K562 (cell line): ENCODE measurements around the gene PRAME. TPM values are rescaled to one million over a fixed set of nuclear protein-coding genes. Genes with fewer than 3 reads are reported as not detected.
"Not testable (repeated sequence)": the region's sequence is repeated elsewhere in the genome, so short reads cannot be mapped to it uniquely, and the experiment has no call there.

Experiments used
- ATAC-seq: fragments of 200-7000 bp; cut with Tn5 transposase; 3 replicates; pipeline ENCODE4 v1.9.1; 2020; ENCODE audit warnings: moderate library complexity
- BruUV-seq: library from RNA; stranded (reverse); fragments of 400-500 nt; replicated peaks from 2 replicates; lab custom pipeline; 2021; lab: Mats Ljungman, UMichigan
- CTCF ChIA-PET: fragments of 300-600 bp; formaldehyde crosslinking; extraction: SDS; loops from one replicate; lab custom pipeline; 2021; ENCODE audit warnings: low intra/inter-chr PET ratio; lab: Yijun Ruan, JAX
- POLR2A ChIA-PET: fragments of 300-600, 350-650 bp; sonication (Branson Sonifier 250); formaldehyde crosslinking; extraction: SDS; loops from one replicate; lab custom pipeline; 2021; ENCODE audit warnings: antibody characterized with exemption, inconsistent platforms; lab: Yijun Ruan, JAX
- DNase-seq, 4 experiments: peaks; one replicate each; pipeline versions ENCODE4 v3.0.0 to v3.0.0-alpha.2; 2011 to 2018; ENCODE audit warnings: low spot score in 3 of 4, mixed read lengths in 3 of 4; ENCODE audit errors: extremely low read depth in 1 of 4
- FAIRE-seq: peaks from 2 replicates; lab custom pipeline; 2011; peaks lifted over from hg19 to GRCh38; lab: Jason Lieb, UNC
- H2AFZ ChIP-seq: 2 replicates; pipeline ENCODE4 v1.6.0; 2011; ENCODE audit warnings: low read depth, low read length, control low read depth, inconsistent platforms
- H3K27ac ChIP-seq: fragments of 200-600 bp; 3 replicates; pipeline ENCODE4 v1.8.0; 2011; ENCODE audit warnings: low read depth, mild to moderate bottlenecking, control low read depth, inconsistent platforms, low read length, moderate library complexity, mixed read lengths; ENCODE audit errors: extremely low read depth
- H3K27me3 ChIP-seq, 2 experiments: fragments of 300-600 bp in 1 of 2; 2 replicates in 1 of 2; 3 replicates in 1 of 2; pipeline versions ENCODE4 v1.6.0 to v1.8.0; 2011; ENCODE audit warnings: inconsistent platforms in 2 of 2, low read length in 2 of 2, mild to moderate bottlenecking in 1 of 2, mixed read lengths in 1 of 2, moderate library complexity in 1 of 2; ENCODE audit not compliant: control insufficient read depth in 2 of 2, insufficient read depth in 2 of 2
- H3K36me3 ChIP-seq: fragments of 300-600 bp; 3 replicates; pipeline ENCODE4 v1.8.0; 2011; ENCODE audit warnings: mild to moderate bottlenecking, low read length, inconsistent platforms; ENCODE audit not compliant: control insufficient read depth, insufficient read depth
- H3K4me1 ChIP-seq, 2 experiments: fragments of 200-600 bp in 1 of 2; replicated peaks in 1 of 2; 2 replicates in 1 of 2; 3 replicates in 1 of 2; pipeline versions ENCODE4 v1.5.1 to v1.8.0; 2011; ENCODE audit warnings: inconsistent platforms in 2 of 2, low read length in 2 of 2, mild to moderate bottlenecking in 1 of 2, mixed read lengths in 1 of 2, moderate library complexity in 1 of 2; ENCODE audit not compliant: control insufficient read depth in 2 of 2, insufficient read depth in 2 of 2
- H3K4me2 ChIP-seq: 2 replicates; pipeline ENCODE4 v1.6.1; 2011; ENCODE audit warnings: low read length, control low read depth, inconsistent platforms, mixed read lengths; ENCODE audit not compliant: insufficient read depth
- H3K4me3 ChIP-seq: fragments of 200-600 bp; sonication (generic), shearing (Covaris generic); 2 replicates; pipeline ENCODE4 v1.5.1; 2016; ENCODE audit warnings: control low read depth, inconsistent platforms
- H3K79me2 ChIP-seq: fragments of 200-600 bp; 3 replicates; pipeline ENCODE4 v1.8.0; 2011; ENCODE audit warnings: low read length, inconsistent platforms; ENCODE audit not compliant: control insufficient read depth, insufficient read depth
- H3K9ac ChIP-seq, 2 experiments: 2 replicates each; pipeline versions ENCODE4 v1.6.0 to v1.6.1; 2011; ENCODE audit warnings: low read depth in 2 of 2, low read length in 2 of 2, control low read depth in 1 of 2, inconsistent platforms in 1 of 2, mild to moderate bottlenecking in 1 of 2, mixed read lengths in 1 of 2; ENCODE audit not compliant: insufficient read depth in 1 of 2
- H3K9me1 ChIP-seq: one replicate; pipeline ENCODE4 v1.6.0; 2011; ENCODE audit warnings: inconsistent platforms, mild to moderate bottlenecking, low read length, moderate library complexity; ENCODE audit not compliant: control insufficient read depth, insufficient read depth
- H3K9me3 ChIP-seq: replicated peaks from 2 replicates; pipeline ENCODE4 v1.5.1; 2011; ENCODE audit warnings: low read depth, low read length, inconsistent platforms; ENCODE audit not compliant: control insufficient read depth, insufficient read depth
- H4K20me1 ChIP-seq: replicated peaks from 2 replicates; pipeline ENCODE4 v1.6.1; 2011; ENCODE audit warnings: low read length, inconsistent platforms, mixed read lengths; ENCODE audit not compliant: control insufficient read depth, insufficient read depth
- AFF4 ChIP-seq: sonication (generic); formaldehyde crosslinking; IDR thresholded peaks from 2 replicates; pipeline ENCODE4 v1.8.0; 2023; ENCODE audit warnings: mild to moderate bottlenecking, missing genetic modification reagents
- ETV6 ChIP-seq, 3 experiments: fragments of 150-350 bp in 1 of 3; sonication (generic) in 1 of 3; formaldehyde crosslinking in 1 of 3; IDR thresholded peaks; 2 replicates each; pipeline versions ENCODE4 v1.6.1 to v1.8.0; 2014 to 2022; ENCODE audit warnings: borderline replicate concordance in 2 of 3, low read depth in 2 of 3, antibody characterized with exemption in 1 of 3, low read length in 1 of 3, mild to moderate bottlenecking in 1 of 3, missing genetic modification reagents in 1 of 3
- FOXK1 ChIP-seq: sonication (generic); formaldehyde crosslinking; IDR thresholded peaks from 2 replicates; pipeline ENCODE4 v1.8.0; 2022; ENCODE audit warnings: missing genetic modification reagents, mild to moderate bottlenecking, borderline replicate concordance
- FOXP4 ChIP-seq: sonication (generic); formaldehyde crosslinking; IDR thresholded peaks from 2 replicates; pipeline ENCODE4 v1.8.0; 2022; ENCODE audit warnings: mild to moderate bottlenecking, missing genetic modification reagents, borderline replicate concordance
- ZBTB33 ChIP-seq: sonication (generic); formaldehyde crosslinking; IDR thresholded peaks from 2 replicates; pipeline ENCODE4 v1.8.1; 2023; ENCODE audit warnings: mild to moderate bottlenecking, missing genetic modification reagents
- WGBS: fragments of 100-300 bp; shearing (Covaris generic); methylation state at CpG from one replicate; pipeline ENCODE4 v1.1.6; 2016; ENCODE audit warnings: low coverage, mixed read lengths; ENCODE audit not compliant: insufficient coverage; ENCODE audit errors: missing lambda C conversion rate; 5-methylcytosine and 5-hydroxymethylcytosine counted together
- in situ Hi-C: fragments of 300-500 bp; cut with MboI; formaldehyde crosslinking; loops from 4 replicates; pipeline ENCODE4 v1.15.0; 2018; ENCODE audit warnings: inconsistent platforms, mixed read lengths
- intact Hi-C: fragments of 100-400 bp; cut with micrococcal nuclease; formaldehyde crosslinking; loops from 2 replicates; pipeline ENCODE4 v1.14.2; 2022
- polyA plus RNA-seq, 8 experiments: library from polyadenylated mRNA; depleted of rRNA in 4 of 8; stranded (reverse) in 5 of 8; unstranded in 3 of 8; fragments of >200 nt; fragmentation: Nextera tagmentation in 2 of 8; fragmentation: Illumina TruSeq in 1 of 8; extraction: Ambion mirVana in 2 of 8; extraction: Trizol in 1 of 8; gene quantifications; 2 replicates each; pipeline versions ENCODE4 v1.2.1 to v1.2.3, GENCODE V29; 2011 to 2014; ENCODE audit warnings: inconsistent platforms in 1 of 8, missing spikeins in 1 of 8
- total RNA-seq, 7 experiments: library from RNA; depleted of rRNA in 6 of 7; stranded (reverse); fragments of >200 nt in 6 of 7; fragmentation: Illumina TruSeq in 2 of 7; extraction: Trizol in 2 of 7; gene quantifications; 2 replicates each; pipeline versions ENCODE4 v1.2.1 to v1.2.3, GENCODE V29; 2011 to 2021; ENCODE audit warnings: low replicate concordance in 1 of 7
- TF ChIP-seq, protein P1 (sequence below): sonication (generic); formaldehyde crosslinking; IDR thresholded peaks from 2 replicates; pipeline ENCODE4 v1.8.0; 2022; ENCODE audit warnings: mild to moderate bottlenecking, missing genetic modification reagents
- TF ChIP-seq, protein P2 (sequence below): sonication (generic); formaldehyde crosslinking; IDR thresholded peaks from 2 replicates; pipeline ENCODE4 v1.8.1; 2023; ENCODE audit warnings: mild to moderate bottlenecking, missing genetic modification reagents, moderate library complexity

The PRAME gene
- total and polyA plus RNA-seq, 9 of the 15 experiments (the other 6 are each of a cell fraction or from before 2014, with no cell fraction given) = 662 to 2,141 (median 1,142) TPM

DNA sequence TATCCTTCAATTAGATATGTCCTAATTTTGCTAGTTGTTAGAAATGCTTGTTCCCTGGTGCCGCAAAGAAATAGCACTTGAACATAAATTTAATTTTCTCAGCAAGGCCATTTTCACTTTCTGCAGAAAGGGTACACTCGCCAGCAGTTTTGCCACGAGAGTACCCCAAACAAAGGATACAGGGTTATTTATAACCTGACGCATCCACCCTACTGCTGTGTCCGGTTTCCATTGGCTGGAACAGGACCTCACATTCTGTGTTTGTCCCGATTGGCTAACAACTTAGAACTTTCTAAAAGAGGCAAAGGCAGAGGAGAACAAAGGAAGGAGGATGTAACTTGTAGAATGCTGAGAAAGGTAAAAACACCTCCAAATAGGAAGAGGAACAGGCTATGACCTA is 49.2 kb downstream of the PRAME start:
- FAIRE-seq; in situ Hi-C loops; H4K20me1 ChIP-seq; H3K9me1 ChIP-seq; H3K27ac ChIP-seq; H3K27me3 ChIP-seq; DNase-seq; ATAC-seq; H3K4me2 ChIP-seq; H3K9ac ChIP-seq; H3K4me3 ChIP-seq; H2AFZ ChIP-seq; BruUV-seq; TF ChIP-seq ETV6 (IDR thresholded peaks at IDR 0.05; ENCODE audit: borderline replicate concordance in 1 of 2, low read depth in 2 of 2, low read length in 1 of 2): not testable (repeated sequence)
- H3K9me3 ChIP-seq = peaks cover 18% of the 10 kb centered on the region
- 81% methylated on average over 6 of the region's 6 CpGs for WGBS
- ChIA-PET POLR2A (interaction anchor here (0.8 to 12.8 kb wide), 4 partner anchors 8 to 49 kb away, joined by 4 to 289 read pairs (median 68); partner anchors contain the start of genes PRAME and ZNF280A), CTCF (interaction anchor here (0.8 to 2.4 kb wide), 3 partner anchors 10 to 77 kb away, joined by 5 to 18 read pairs (median 8); partner anchors contain the start of genes PRAME and ZNF280A)
- H3K4me1 ChIP-seq = peaks cover 12 to 13% of the 10 kb centered on the region in 2 experiments; a peak in 4 of 5 replicates
- H3K36me3 ChIP-seq = peaks cover 39% of the 10 kb centered on the region
- intact Hi-C loops = loop anchor here (2.0 kb wide), 1 partner anchor 37 kb away; no protein-coding TSS in a partner anchor
- peaks cover 27% of the 10 kb centered on the region for H3K79me2 ChIP-seq
- TF ChIP-seq AFF4 (CRISPR knock-in tag) = peak; percentile 56; the same call in 1 of the 2 replicates
- TF ChIP-seq ETV6 (CRISPR knock-in tag; IDR thresholded peaks at IDR 0.05; ENCODE audit: borderline replicate concordance) = peak; percentile 66; the same call in 1 of the 2 replicates
- TF ChIP-seq, protein P1, sequence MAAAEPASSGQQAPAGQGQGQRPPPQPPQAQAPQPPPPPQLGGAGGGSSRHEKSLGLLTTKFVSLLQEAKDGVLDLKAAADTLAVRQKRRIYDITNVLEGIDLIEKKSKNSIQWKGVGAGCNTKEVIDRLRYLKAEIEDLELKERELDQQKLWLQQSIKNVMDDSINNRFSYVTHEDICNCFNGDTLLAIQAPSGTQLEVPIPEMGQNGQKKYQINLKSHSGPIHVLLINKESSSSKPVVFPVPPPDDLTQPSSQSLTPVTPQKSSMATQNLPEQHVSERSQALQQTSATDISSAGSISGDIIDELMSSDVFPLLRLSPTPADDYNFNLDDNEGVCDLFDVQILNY (CRISPR knock-in tag) = peak; percentile 77; the same call in 1 of the 2 replicates
- TF ChIP-seq FOXK1 = peak; percentile 76; the same call in 1 of the 2 replicates
- peak; percentile 46; the same call in 1 of the 2 replicates for TF ChIP-seq ZBTB33 (CRISPR knock-in tag)
- 0 out of 2 replicates have a peak, but pooled peaks have one; percentile 79 for TF ChIP-seq FOXP4 (CRISPR knock-in tag)
- TF ChIP-seq, protein P2, sequence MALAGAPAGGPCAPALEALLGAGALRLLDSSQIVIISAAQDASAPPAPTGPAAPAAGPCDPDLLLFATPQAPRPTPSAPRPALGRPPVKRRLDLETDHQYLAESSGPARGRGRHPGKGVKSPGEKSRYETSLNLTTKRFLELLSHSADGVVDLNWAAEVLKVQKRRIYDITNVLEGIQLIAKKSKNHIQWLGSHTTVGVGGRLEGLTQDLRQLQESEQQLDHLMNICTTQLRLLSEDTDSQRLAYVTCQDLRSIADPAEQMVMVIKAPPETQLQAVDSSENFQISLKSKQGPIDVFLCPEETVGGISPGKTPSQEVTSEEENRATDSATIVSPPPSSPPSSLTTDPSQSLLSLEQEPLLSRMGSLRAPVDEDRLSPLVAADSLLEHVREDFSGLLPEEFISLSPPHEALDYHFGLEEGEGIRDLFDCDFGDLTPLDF = peak; percentile 85
